Mesendoderm (in vitro differentiated cells): ENCODE data around the gene EDEM3.
"Not testable (repeated sequence)": the region's sequence is repeated elsewhere in the genome, so short reads cannot be mapped to it uniquely, and the experiment has no call there.

Source experiments
- DNase-seq: peaks from one replicate; pipeline ENCODE4 v3.0.0; 2013
- H2AK5ac ChIP-seq: 2 replicates; pipeline ENCODE4 v1.6.1; 2013; ENCODE audit warnings: low read length, inconsistent platforms
- H2BK120ac ChIP-seq: 2 replicates; pipeline ENCODE4 v1.6.1; 2013; ENCODE audit warnings: low read depth, mild to moderate bottlenecking, low read length, moderate library complexity, mixed read lengths
- H2BK15ac ChIP-seq: replicated peaks from 2 replicates; pipeline ENCODE4 v1.6.1; 2013; ENCODE audit warnings: low read depth, mild to moderate bottlenecking, moderate library complexity
- H2BK5ac ChIP-seq: 2 replicates; pipeline ENCODE4 v1.6.1; 2013; ENCODE audit warnings: low read length, inconsistent platforms
- H3K18ac ChIP-seq: 2 replicates; pipeline ENCODE4 v1.6.1; 2013; ENCODE audit warnings: mild to moderate bottlenecking, low read length, mixed read lengths
- H3K23ac ChIP-seq: one replicate; pipeline ENCODE4 v1.6.1; 2013; ENCODE audit warnings: low read length
- H3K27ac ChIP-seq: 2 replicates; pipeline ENCODE4 v1.5.1; 2013; ENCODE audit warnings: low read depth, mild to moderate bottlenecking, inconsistent platforms, low read length, moderate library complexity
- H3K27me3 ChIP-seq: 2 replicates; pipeline ENCODE4 v1.6.1; 2013; ENCODE audit warnings: low read length, control low read depth, mild to moderate bottlenecking, inconsistent platforms; ENCODE audit not compliant: insufficient read depth, poor library complexity
- H3K36me3 ChIP-seq: 2 replicates; pipeline ENCODE4 v1.6.1; 2013; ENCODE audit warnings: low read length, inconsistent platforms; ENCODE audit not compliant: control insufficient read depth, insufficient read depth
- H3K4ac ChIP-seq: one replicate; pipeline ENCODE4 v1.6.1; 2013; ENCODE audit warnings: low read depth, mild to moderate bottlenecking, low read length, moderate library complexity
- H3K4me1 ChIP-seq: 2 replicates; pipeline ENCODE4 v1.6.1; 2013; ENCODE audit warnings: low read depth, low read length, inconsistent platforms; ENCODE audit not compliant: control insufficient read depth
- H3K4me2 ChIP-seq: 2 replicates; pipeline ENCODE4 v1.6.1; 2013; ENCODE audit warnings: low read length
- H3K4me3 ChIP-seq: 2 replicates; pipeline ENCODE4 v1.5.1; 2013; ENCODE audit warnings: mild to moderate bottlenecking, low read length
- H3K56ac ChIP-seq: one replicate; pipeline ENCODE4 v1.6.1; 2013; ENCODE audit warnings: low read length
- H3K79me1 ChIP-seq: 2 replicates; pipeline ENCODE4 v1.6.1; 2013; ENCODE audit warnings: low read length, inconsistent platforms
- H3K79me2 ChIP-seq: 2 replicates; pipeline ENCODE4 v1.6.1; 2013; ENCODE audit warnings: mild to moderate bottlenecking, low read length; ENCODE audit not compliant: control insufficient read depth, insufficient read depth
- H3K9ac ChIP-seq: 2 replicates; pipeline ENCODE4 v1.6.1; 2013; ENCODE audit warnings: low read length, inconsistent platforms
- H4K5ac ChIP-seq: one replicate; pipeline ENCODE4 v1.6.1; 2013; ENCODE audit warnings: low read length
- H4K8ac ChIP-seq: one replicate; pipeline ENCODE4 v1.6.1; 2013; ENCODE audit warnings: low read depth, mild to moderate bottlenecking, control low read depth, low read length, moderate library complexity
- WGBS: extraction: QIAGEN DNeasy Blood & Tissue Kit; methylation state at CpG from one replicate; pipeline ENCODE4 v1.1.7; 2013; ENCODE audit warnings: low lambda C conversion rate, missing lambda C conversion rate; ENCODE audit not compliant: insufficient coverage; ENCODE audit errors: extremely low coverage; 5-methylcytosine and 5-hydroxymethylcytosine counted together

Gene EDEM3

GRCh38 chr1:184767591-184767990 is 12.9 kb upstream of the EDEM3 start:
- Histone ChIP-seq H3K4me1 (no peaks in the 10 kb centered on the region), H2BK5ac (no peak overlapping the region), H3K27ac (no peak overlapping the region), H3K4ac (no peak overlapping the region), H3K56ac (no peak overlapping the region), H3K4me2 (no peak overlapping the region), H3K79me1 (no peaks in the 10 kb centered on the region), H3K79me2 (no peaks in the 10 kb centered on the region), H3K23ac (no peak overlapping the region), H3K9ac (no peak overlapping the region), H4K8ac (no peak overlapping the region), H2BK15ac (no peak overlapping the region), H2AK5ac (no peak overlapping the region), H3K36me3 (no peaks in the 10 kb centered on the region), H3K18ac (no peak overlapping the region), H3K4me3 (no peak overlapping the region), H4K5ac (no peak overlapping the region), H2BK120ac (no peak overlapping the region), H3K27me3 (no peaks in the 10 kb centered on the region)
- no CpG with 5 or more reads among the region's 5 CpGs for WGBS
- DNase-seq, result no peak

- no peak for DNase-seq
- Histone ChIP-seq H2AK5ac (no peak overlapping the region), H2BK120ac (no peak overlapping the region), H3K9ac (no peak overlapping the region), H3K23ac (no peak overlapping the region), H3K79me2 (no peaks in the 10 kb centered on the region), H3K79me1 (no peaks in the 10 kb centered on the region), H2BK5ac (no peak overlapping the region), H4K8ac (no peak overlapping the region), H3K36me3 (no peaks in the 10 kb centered on the region), H3K4me2 (no peak overlapping the region), H3K4ac (no peak overlapping the region), H3K56ac (no peak overlapping the region), H3K4me1 (no peaks in the 10 kb centered on the region), H4K5ac (no peak overlapping the region), H3K27ac (no peak overlapping the region), H3K18ac (no peak overlapping the region), H3K4me3 (no peak overlapping the region), H3K27me3 (no peaks in the 10 kb centered on the region), H2BK15ac (no peak overlapping the region)
- WGBS, result no CpG with 5 or more reads among the region's 1 CpG
Measured at GRCh38 chr1:184764483-184764882, 9.8 kb upstream of the EDEM3 start.

GRCh38 chr1:184763520-184763919 is 8.9 kb upstream of the EDEM3 start:
- H3K4me2 ChIP-seq, H3K36me3 ChIP-seq, H4K8ac ChIP-seq, H4K5ac ChIP-seq, H3K79me2 ChIP-seq, H3K18ac ChIP-seq, H3K56ac ChIP-seq, H3K4me1 ChIP-seq, H3K23ac ChIP-seq, H3K79me1 ChIP-seq, H2BK5ac ChIP-seq, H2BK120ac ChIP-seq, H2AK5ac ChIP-seq, H3K4me3 ChIP-seq, DNase-seq, H3K4ac ChIP-seq, H3K27me3 ChIP-seq, H2BK15ac ChIP-seq, H3K9ac ChIP-seq, H3K27ac ChIP-seq: not testable (repeated sequence)
- no CpG with 5 or more reads among the region's 3 CpGs for WGBS

GRCh38 chr1:184761969-184762485 is 7.4 kb upstream of the EDEM3 start:
- no peak overlapping the region for H3K18ac ChIP-seq
- H2BK120ac ChIP-seq, result no peak overlapping the region
- H2BK15ac ChIP-seq, result no peak overlapping the region
- H4K8ac ChIP-seq, result no peak overlapping the region
- no peak overlapping the region for H3K4me3 ChIP-seq
- no peak overlapping the region for H3K4me2 ChIP-seq
- H3K23ac ChIP-seq, result no peak overlapping the region
- H3K36me3 ChIP-seq, result no peaks in the 10 kb centered on the region
- no peak overlapping the region for H3K9ac ChIP-seq
- H3K4ac ChIP-seq, result no peak overlapping the region
- no peaks in the 10 kb centered on the region for H3K27me3 ChIP-seq
- no peak overlapping the region for H2AK5ac ChIP-seq
- WGBS, result no CpG with 5 or more reads among the region's 4 CpGs
- H3K27ac ChIP-seq, result no peak overlapping the region
- H3K79me1 ChIP-seq, result no peaks in the 10 kb centered on the region
- no peaks in the 10 kb centered on the region for H3K4me1 ChIP-seq
- no peak overlapping the region for H2BK5ac ChIP-seq
- H3K79me2 ChIP-seq, result no peaks in the 10 kb centered on the region
- DNase-seq, result no peak
- no peak overlapping the region for H3K56ac ChIP-seq
- no peak overlapping the region for H4K5ac ChIP-seq

- no peaks in the 10 kb centered on the region for H3K36me3 ChIP-seq
- H3K4me1 ChIP-seq, result no peaks in the 10 kb centered on the region
- H3K23ac ChIP-seq, result no peak overlapping the region
- H3K27me3 ChIP-seq, result no peaks in the 10 kb centered on the region
- no CpG with 5 or more reads among the region's 4 CpGs for WGBS
- H3K27ac ChIP-seq, result no peak overlapping the region
- no peak overlapping the region for H3K18ac ChIP-seq
- no peak overlapping the region for H4K5ac ChIP-seq
- no peak overlapping the region for H2AK5ac ChIP-seq
- no peak overlapping the region for H3K56ac ChIP-seq
- no peak overlapping the region for H2BK120ac ChIP-seq
- H3K79me1 ChIP-seq, result no peaks in the 10 kb centered on the region
- no peak overlapping the region for H3K4me3 ChIP-seq
- no peaks in the 10 kb centered on the region for H3K79me2 ChIP-seq
- H3K4ac ChIP-seq, result no peak overlapping the region
- H2BK15ac ChIP-seq, result no peak overlapping the region
- DNase-seq, result no peak
- no peak overlapping the region for H3K9ac ChIP-seq
- H4K8ac ChIP-seq, result no peak overlapping the region
- H2BK5ac ChIP-seq, result no peak overlapping the region
- H3K4me2 ChIP-seq, result no peak overlapping the region
Measured at GRCh38 chr1:184759651-184760050, 5.0 kb upstream of the EDEM3 start.

- Histone ChIP-seq H2BK15ac (no peak overlapping the region), H3K56ac (no peak overlapping the region), H3K27ac (no peak overlapping the region), H4K5ac (no peak overlapping the region), H3K4me1 (no peaks in the 10 kb centered on the region), H2AK5ac (no peak overlapping the region), H3K23ac (no peak overlapping the region), H3K36me3 (no peaks in the 10 kb centered on the region), H2BK120ac (no peak overlapping the region), H3K9ac (no peak overlapping the region), H3K79me1 (no peaks in the 10 kb centered on the region), H3K27me3 (no peaks in the 10 kb centered on the region), H3K18ac (no peak overlapping the region), H3K4me3 (no peak overlapping the region), H3K79me2 (no peaks in the 10 kb centered on the region), H4K8ac (no peak overlapping the region), H2BK5ac (no peak overlapping the region), H3K4ac (no peak overlapping the region), H3K4me2 (no peak overlapping the region)
- WGBS, result no CpG with 5 or more reads among the region's 1 CpG
- DNase-seq, result no peak
Measured at GRCh38 chr1:184759112-184759511, 4.5 kb upstream of the EDEM3 start.
